ENCODE results near the gene GRN.
A peak's percentile ranks its signal among the peaks of the same experiment; 100 is the strongest.

GRN gene

DNA sequence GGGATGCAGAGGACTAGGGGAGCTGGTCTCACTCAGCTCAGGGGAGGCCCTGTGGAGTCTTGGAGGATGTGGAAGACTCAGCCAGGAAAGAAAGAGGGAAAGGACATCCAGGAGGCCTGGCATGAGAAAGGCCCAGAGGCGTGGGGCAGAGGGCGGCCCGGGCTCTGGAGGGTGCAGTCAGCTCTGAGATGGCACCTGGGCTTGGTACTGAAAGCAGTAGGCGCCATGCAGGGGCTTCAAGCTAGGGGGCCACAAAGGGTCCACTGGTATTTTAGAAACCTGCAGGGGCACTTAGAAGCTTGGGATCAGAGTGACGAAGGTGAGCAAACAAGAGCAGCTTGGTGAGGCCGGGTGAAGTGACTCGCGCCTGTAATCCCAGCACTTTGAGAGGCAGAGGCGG, 13.0 kb downstream of the GRN start:
- Histone ChIP-seq H3K9me3 (ENCODE audit: control insufficient read depth, low read length) (no peaks in the 10 kb centered on the region), H2BK12ac (ENCODE audit: low read length in 2 of 2) (no peak overlapping the region), H2BK15ac (ENCODE audit: low read depth, poor library complexity, severe bottlenecking) (no peak overlapping the region), H2AK5ac (ENCODE audit: low read length, severe bottlenecking) (no peak overlapping the region), H2BK5ac (ENCODE audit: low read depth, low read length, poor library complexity, severe bottlenecking) (no peak overlapping the region), H3K18ac (ENCODE audit: low read depth in 1 of 2, low read length in 2 of 2) (no peak overlapping the region), H3K14ac (ENCODE audit: low read length in 2 of 2) (no peak overlapping the region), H3K36me3 (ENCODE audit: control insufficient read depth in 1 of 2, insufficient read depth in 2 of 2, low read depth in 1 of 2, low read length in 2 of 2) (peaks cover 2 to 46% of the 10 kb centered on the region in 2 experiments), H3K4me1 (ENCODE audit: control insufficient read depth, insufficient read depth, low read depth, low read length) (peaks cover 36% of the 10 kb centered on the region), H3K4me3 (ENCODE audit: insufficient read depth in 1 of 2, low read depth in 1 of 2, low read length in 2 of 2) (no peak overlapping the region), H3K9ac (ENCODE audit: low read length) (no peak overlapping the region), H3K4me2 (ENCODE audit: low read length, poor library complexity, severe bottlenecking) (no peak overlapping the region), H3K23ac (ENCODE audit: low read length in 2 of 2) (no peak overlapping the region), H4K91ac (ENCODE audit: low read length) (no peak overlapping the region), H4K8ac (ENCODE audit: low read length) (no peak overlapping the region), H3K27me3 (ENCODE audit: control insufficient read depth in 1 of 2, insufficient read depth in 1 of 2, low read length in 2 of 2) (peaks cover 0 to 3% of the 10 kb centered on the region in 2 experiments), H3K27ac (ENCODE audit: low read length, poor library complexity, severe bottlenecking) (no peak overlapping the region), H2BK120ac (ENCODE audit: low read depth, low read length) (no peak overlapping the region), H2AFZ (ENCODE audit: low read depth, low read length) (no peak overlapping the region), H3K4ac (ENCODE audit: low read depth in 1 of 2, low read length in 2 of 2) (no peak overlapping the region), H3K79me1 (replicated peaks; ENCODE audit: low read length, poor library complexity, severe bottlenecking) (peaks cover 35% of the 10 kb centered on the region)
- WGBS = 90% methylated on average over 9 of the region's 9 CpGs
- no peak for DNase-seq

DNA sequence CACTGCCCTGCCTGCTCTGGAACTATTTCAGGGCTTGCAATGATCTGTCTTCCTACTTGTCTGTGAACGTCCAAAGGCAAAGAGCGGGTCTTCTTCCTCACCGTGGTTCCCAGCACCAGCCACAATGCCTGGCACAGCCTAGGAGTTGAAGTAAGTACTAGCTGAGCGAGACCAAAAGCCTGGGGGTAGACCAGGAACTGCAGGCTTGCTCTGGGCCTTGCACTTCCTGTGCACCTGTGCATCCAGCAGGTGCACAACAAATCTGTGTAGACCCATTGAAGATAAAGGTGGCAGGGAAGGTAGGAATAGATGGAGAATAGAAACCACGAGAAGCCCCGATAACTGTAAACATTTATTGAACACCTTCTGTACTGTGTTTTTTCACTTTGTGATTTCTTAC, 13.9 kb downstream of the GRN start:
- Histone ChIP-seq H4K8ac (ENCODE audit: low read length) (no peak overlapping the region), H2AFZ (ENCODE audit: low read depth, low read length) (no peak overlapping the region), H3K14ac (ENCODE audit: low read length in 2 of 2) (no peak overlapping the region), H2BK120ac (ENCODE audit: low read depth, low read length) (no peak overlapping the region), H3K4me1 (ENCODE audit: control insufficient read depth, insufficient read depth, low read depth, low read length) (peaks cover 39% of the 10 kb centered on the region), H3K27ac (ENCODE audit: low read length, poor library complexity, severe bottlenecking) (no peak overlapping the region), H3K27me3 (ENCODE audit: control insufficient read depth in 1 of 2, insufficient read depth in 1 of 2, low read length in 2 of 2) (peaks cover 0 to 3% of the 10 kb centered on the region in 2 experiments), H3K9me3 (ENCODE audit: control insufficient read depth, low read length) (no peaks in the 10 kb centered on the region), H3K4ac (ENCODE audit: low read depth in 1 of 2, low read length in 2 of 2) (no peak overlapping the region), H3K9ac (ENCODE audit: low read length) (no peak overlapping the region), H3K36me3 (ENCODE audit: control insufficient read depth in 1 of 2, insufficient read depth in 2 of 2, low read depth in 1 of 2, low read length in 2 of 2) (peaks cover 0 to 36% of the 10 kb centered on the region in 2 experiments), H3K18ac (ENCODE audit: low read depth in 1 of 2, low read length in 2 of 2) (no peak overlapping the region), H3K23ac (ENCODE audit: low read length in 2 of 2) (no peak overlapping the region), H2AK5ac (ENCODE audit: low read length, severe bottlenecking) (peak overlapping the region; percentile 7), H3K79me1 (replicated peaks; ENCODE audit: low read length, poor library complexity, severe bottlenecking) (peaks cover 39% of the 10 kb centered on the region), H2BK12ac (ENCODE audit: low read length in 2 of 2) (no peak overlapping the region), H2BK15ac (ENCODE audit: low read depth, poor library complexity, severe bottlenecking) (no peak overlapping the region), H3K4me2 (ENCODE audit: low read length, poor library complexity, severe bottlenecking) (no peak overlapping the region), H2BK5ac (ENCODE audit: low read depth, low read length, poor library complexity, severe bottlenecking) (no peak overlapping the region), H3K4me3 (ENCODE audit: insufficient read depth in 1 of 2, low read depth in 1 of 2, low read length in 2 of 2) (no peak overlapping the region), H4K91ac (ENCODE audit: low read length) (no peak overlapping the region)
- no peak for DNase-seq
- WGBS = 86% methylated on average over 6 of the region's 6 CpGs

DNA sequence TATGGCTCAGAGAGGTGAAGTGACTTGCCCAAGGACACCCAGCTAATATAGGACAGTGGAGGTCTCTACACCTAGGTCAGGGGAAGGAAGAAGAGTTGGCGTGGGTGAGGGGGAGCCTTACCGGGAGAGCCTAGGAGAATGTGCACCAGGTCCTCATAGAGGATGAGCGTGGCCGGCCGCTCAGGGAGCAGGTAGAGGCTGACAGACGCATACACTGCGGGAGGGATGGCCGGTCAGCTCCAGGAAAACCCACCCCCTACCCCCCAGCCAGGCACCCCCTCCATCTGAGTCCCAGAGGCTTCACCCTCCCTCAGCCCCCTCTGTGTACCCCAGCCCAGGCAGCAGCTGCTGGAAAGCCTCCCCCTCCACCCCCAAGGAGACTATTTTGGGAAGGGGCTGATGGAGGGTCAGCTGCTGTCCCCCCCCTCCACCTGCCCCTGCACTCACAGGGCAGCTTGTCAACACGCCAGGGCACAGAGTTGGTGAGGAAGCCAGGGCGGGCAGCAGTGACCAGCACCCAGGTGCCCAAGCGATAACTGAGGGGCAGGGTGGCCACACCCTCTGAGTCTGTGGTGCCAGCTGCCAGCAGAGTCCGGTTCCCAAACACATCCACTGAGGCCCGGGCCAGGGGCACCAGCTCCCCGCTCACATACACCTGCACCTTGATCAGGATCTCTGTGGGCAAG, 14.5 kb downstream of the GRN start:
- H3K18ac ChIP-seq (ENCODE audit: low read depth in 1 of 2, low read length in 2 of 2) = no peak overlapping the region

DNA sequence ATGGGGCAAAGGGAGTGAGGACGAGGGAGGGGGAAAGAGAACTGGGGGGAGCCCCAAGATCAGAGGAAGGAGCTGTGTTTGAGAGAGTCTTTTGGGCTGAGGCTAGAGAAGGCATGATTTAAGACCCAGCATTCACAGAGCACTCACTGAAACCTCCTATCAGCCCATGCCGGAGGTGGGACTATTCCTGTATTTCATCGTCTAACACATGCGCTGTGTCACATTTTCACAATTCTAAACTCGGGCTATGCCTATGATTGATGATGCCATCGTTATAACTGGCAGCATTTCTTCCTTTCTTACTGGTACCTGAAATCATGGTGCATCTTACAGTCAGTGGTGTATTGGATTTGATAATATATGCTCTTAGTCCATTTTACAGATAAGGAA, 15.0 kb downstream of the GRN start:
- peaks cover 4 to 8% of the 10 kb centered on the region in 2 experiments for H3K27me3 ChIP-seq (ENCODE audit: control insufficient read depth in 1 of 2, insufficient read depth in 1 of 2, low read length in 2 of 2)
- H3K18ac ChIP-seq (ENCODE audit: low read depth in 1 of 2, low read length in 2 of 2) = no peak overlapping the region
- H3K9ac ChIP-seq (ENCODE audit: low read length) = no peak overlapping the region
- H2BK120ac ChIP-seq (ENCODE audit: low read depth, low read length) = no peak overlapping the region
- H3K9me3 ChIP-seq (ENCODE audit: control insufficient read depth, low read length) = no peaks in the 10 kb centered on the region
- H3K23ac ChIP-seq (ENCODE audit: low read length in 2 of 2) = no peak overlapping the region
- no peak overlapping the region for H2AK5ac ChIP-seq (ENCODE audit: low read length, severe bottlenecking)
- H3K4me2 ChIP-seq (ENCODE audit: low read length, poor library complexity, severe bottlenecking) = no peak overlapping the region
- H2BK5ac ChIP-seq (ENCODE audit: low read depth, low read length, poor library complexity, severe bottlenecking) = no peak overlapping the region
- H3K4me1 ChIP-seq (ENCODE audit: control insufficient read depth, insufficient read depth, low read depth, low read length) = peaks cover 40% of the 10 kb centered on the region
- no peak overlapping the region for H3K14ac ChIP-seq (ENCODE audit: low read length in 2 of 2)
- H2BK12ac ChIP-seq (ENCODE audit: low read length in 2 of 2) = no peak overlapping the region
- no peak overlapping the region for H2AFZ ChIP-seq (ENCODE audit: low read depth, low read length)
- H3K4me3 ChIP-seq (ENCODE audit: insufficient read depth in 1 of 2, low read depth in 1 of 2, low read length in 2 of 2) = no peak overlapping the region
- H3K4ac ChIP-seq (ENCODE audit: low read depth in 1 of 2, low read length in 2 of 2) = no peak overlapping the region
- H4K8ac ChIP-seq (ENCODE audit: low read length) = no peak overlapping the region
- H3K27ac ChIP-seq (ENCODE audit: low read length, poor library complexity, severe bottlenecking) = no peak overlapping the region
- WGBS = 87% methylated on average over 6 of the region's 6 CpGs
- no peak overlapping the region for H2BK15ac ChIP-seq (ENCODE audit: low read depth, poor library complexity, severe bottlenecking)
- peaks cover 0 to 25% of the 10 kb centered on the region in 2 experiments for H3K36me3 ChIP-seq (ENCODE audit: control insufficient read depth in 1 of 2, insufficient read depth in 2 of 2, low read depth in 1 of 2, low read length in 2 of 2)
- no peak overlapping the region for H4K91ac ChIP-seq (ENCODE audit: low read length)
- no peak for DNase-seq
- H3K79me1 ChIP-seq (replicated peaks; ENCODE audit: low read length, poor library complexity, severe bottlenecking) = peaks cover 39% of the 10 kb centered on the region

More for the DNA sequence above, 14.5 kb downstream of the GRN start:
- Histone ChIP-seq H3K9me3 (ENCODE audit: control insufficient read depth, low read length) (no peaks in the 10 kb centered on the region), H3K9ac (ENCODE audit: low read length) (no peak overlapping the region), H2AK5ac (ENCODE audit: low read length, severe bottlenecking) (no peak overlapping the region), H2BK5ac (ENCODE audit: low read depth, low read length, poor library complexity, severe bottlenecking) (no peak overlapping the region), H3K27ac (ENCODE audit: low read length, poor library complexity, severe bottlenecking) (no peak overlapping the region), H2BK12ac (ENCODE audit: low read length in 2 of 2) (no peak overlapping the region), H3K4me3 (ENCODE audit: insufficient read depth in 1 of 2, low read depth in 1 of 2, low read length in 2 of 2) (no peak overlapping the region), H2BK15ac (ENCODE audit: low read depth, poor library complexity, severe bottlenecking) (peak overlapping the region; percentile 73), H3K36me3 (ENCODE audit: control insufficient read depth in 1 of 2, insufficient read depth in 2 of 2, low read depth in 1 of 2, low read length in 2 of 2) (peaks cover 0 to 30% of the 10 kb centered on the region in 2 experiments), H3K14ac (ENCODE audit: low read length in 2 of 2) (no peak overlapping the region), H3K4me2 (ENCODE audit: low read length, poor library complexity, severe bottlenecking) (no peak overlapping the region), H2AFZ (ENCODE audit: low read depth, low read length) (no peak overlapping the region), H3K4me1 (ENCODE audit: control insufficient read depth, insufficient read depth, low read depth, low read length) (peaks cover 40% of the 10 kb centered on the region), H3K79me1 (replicated peaks; ENCODE audit: low read length, poor library complexity, severe bottlenecking) (peaks cover 39% of the 10 kb centered on the region), H4K91ac (ENCODE audit: low read length) (no peak overlapping the region), H3K4ac (ENCODE audit: low read depth in 1 of 2, low read length in 2 of 2) (no peak overlapping the region), H4K8ac (ENCODE audit: low read length) (no peak overlapping the region), H3K27me3 (ENCODE audit: control insufficient read depth in 1 of 2, insufficient read depth in 1 of 2, low read length in 2 of 2) (peaks cover 0 to 3% of the 10 kb centered on the region in 2 experiments), H2BK120ac (ENCODE audit: low read depth, low read length) (no peak overlapping the region), H3K23ac (ENCODE audit: low read length in 2 of 2) (no peak overlapping the region)
- 98% methylated on average over 8 of the region's 14 CpGs for WGBS
- no peak for DNase-seq
